ENCODE measurements around the gene TEX9. TPM values are rescaled to one million over a fixed set of nuclear protein-coding genes. Genes with fewer than 3 reads are reported as not detected.
A peak's percentile ranks its signal among the peaks of the same experiment; 100 is the strongest.
"Not testable (repeated sequence)": the region's sequence is repeated elsewhere in the genome, so short reads cannot be mapped to it uniquely, and the experiment has no call there.

Gene TEX9
- 7.0 TPM for total RNA-seq
- long read RNA-seq, partial matches to known transcripts: 1 of 3 reads
- long read RNA-seq, other reads (novel, unspliced or antisense): 2 of 3 reads

- no peaks in the 10 kb centered on the region for H3K36me3 ChIP-seq
- ATAC-seq (peak; percentile 99), DNase-seq (peak; percentile 94)
- intact Hi-C loops (cut with DNase I): no loop called here
- H3K9me3 ChIP-seq: no peaks in the 10 kb centered on the region
- peak within 1 kb of the TSS; percentile 69 for H3K4me3 ChIP-seq
- no peaks in the 10 kb centered on the region for H3K4me1 ChIP-seq
- no peaks in the 10 kb centered on the region for H3K27me3 ChIP-seq
- TF ChIP-seq CTCF (IDR thresholded peaks at IDR 0.05): no peak
- H3K27ac ChIP-seq: no peak within 1 kb of the TSS
Measured at GRCh38 chr15:56365075-56365711, at the start of gene TEX9. TEX9 (plus strand) TSS chr15:56365426; CDS start chr15:56365451, 25 bp downstream.

- DNase-seq; intact Hi-C loops (cut with DNase I); ATAC-seq: not testable (repeated sequence)
Measured at GRCh38 chr15:56316561-56316960, 48.7 kb upstream of the TEX9 start.

GRCh38 chr15:56320316-56320715 lies 44.9 kb upstream of the TEX9 start:
- Histone ChIP-seq H3K27ac (no peak overlapping the region), H3K9me3 (no peaks in the 10 kb centered on the region), H3K36me3 (no peaks in the 10 kb centered on the region), H3K4me3 (no peak overlapping the region), H3K27me3 (no peaks in the 10 kb centered on the region), H3K4me1 (no peaks in the 10 kb centered on the region)
- DNase-seq (no peak), ATAC-seq (no peak)
- intact Hi-C loops (cut with DNase I): no loop called here
- no peak for TF ChIP-seq CTCF (IDR thresholded peaks at IDR 0.05)

More at GRCh38 chr15:56316561-56316960, 48.7 kb upstream of the TEX9 start:
- H3K27ac ChIP-seq, H3K4me1 ChIP-seq, H3K4me3 ChIP-seq, H3K27me3 ChIP-seq, H3K36me3 ChIP-seq, H3K9me3 ChIP-seq: not testable (repeated sequence)

- Histone ChIP-seq H3K4me1 (no peaks in the 10 kb centered on the region), H3K9me3 (no peaks in the 10 kb centered on the region), H3K4me3 (no peak overlapping the region), H3K27me3 (no peaks in the 10 kb centered on the region), H3K27ac (no peak overlapping the region), H3K36me3 (no peaks in the 10 kb centered on the region)
- no peak for TF ChIP-seq CTCF (IDR thresholded peaks at IDR 0.05)
- intact Hi-C loops (cut with DNase I): no loop called here
- no peak for DNase-seq
- ATAC-seq: no peak
Measured at GRCh38 chr15:56320861-56321260, 44.4 kb upstream of the TEX9 start.

- no peak for ATAC-seq
- Histone ChIP-seq H3K27ac (no peak overlapping the region), H3K4me3 (no peak overlapping the region), H3K36me3 (no peaks in the 10 kb centered on the region), H3K9me3 (no peaks in the 10 kb centered on the region), H3K4me1 (no peaks in the 10 kb centered on the region), H3K27me3 (no peaks in the 10 kb centered on the region)
- no peak for DNase-seq
- TF ChIP-seq CTCF (IDR thresholded peaks at IDR 0.05): no peak
- intact Hi-C loops (cut with DNase I): no loop called here
Measured at GRCh38 chr15:56322444-56322843, 42.8 kb upstream of the TEX9 start.

- Histone ChIP-seq H3K4me3 (no peak overlapping the region), H3K36me3 (no peaks in the 10 kb centered on the region), H3K27ac (no peak overlapping the region), H3K27me3 (no peaks in the 10 kb centered on the region), H3K9me3 (no peaks in the 10 kb centered on the region), H3K4me1 (no peaks in the 10 kb centered on the region)
- TF ChIP-seq CTCF (IDR thresholded peaks at IDR 0.05): no peak
- intact Hi-C loops (cut with DNase I): no loop called here
- DNase-seq (no peak), ATAC-seq (no peak)
Measured at GRCh38 chr15:56323435-56323834, 41.8 kb upstream of the TEX9 start.

Data from upper lobe of right lung (tissue), 1 donor.